Retinal pigment epithelial cell (primary cell): ENCODE measurements around the gene CARNS1.

Source experiments
- DNase-seq: peaks from one replicate; pipeline ENCODE4 v3.0.0-alpha.2; 2010; ENCODE audit warnings: low read depth
- H3K4me3 ChIP-seq: 2 replicates; pipeline ENCODE4 v1.5.1; 2011; ENCODE audit warnings: mild to moderate bottlenecking, low read length, control low read depth, moderate library complexity
- CTCF ChIP-seq: conservative IDR thresholded peaks from 2 replicates; pipeline ENCODE4 v1.5.1; 2011; ENCODE audit warnings: low read depth, low read length, control low read depth, inconsistent platforms

Gene CARNS1

GRCh38 chr11:67405196-67405567 lies 10.3 kb upstream of the CARNS1 start:
- no peak for DNase-seq
- H3K4me3 ChIP-seq = no peak overlapping the region

GRCh38 chr11:67405688-67406339 lies 9.7 kb upstream of the CARNS1 start:
- no peak overlapping the region for H3K4me3 ChIP-seq
- DNase-seq = no peak
- no peak for TF ChIP-seq CTCF

More at GRCh38 chr11:67405196-67405567, 10.3 kb upstream of the CARNS1 start:
- no peak for TF ChIP-seq CTCF

GRCh38 chr11:67406420-67406968 lies 9.0 kb upstream of the CARNS1 start:
- DNase-seq = no peak
- TF ChIP-seq CTCF = no peak
- H3K4me3 ChIP-seq = no peak overlapping the region

GRCh38 chr11:67406969-67407687 lies 8.3 kb upstream of the CARNS1 start:
- H3K4me3 ChIP-seq = no peak overlapping the region
- no peak for DNase-seq
- TF ChIP-seq CTCF = peak; percentile 9

GRCh38 chr11:67407688-67408163 lies 7.8 kb upstream of the CARNS1 start:
- no peak overlapping the region for H3K4me3 ChIP-seq
- no peak for DNase-seq
- no peak for TF ChIP-seq CTCF

GRCh38 chr11:67408437-67409200 lies 6.9 kb upstream of the CARNS1 start:
- no peak for DNase-seq

More at GRCh38 chr11:67408437-67409200, 6.9 kb upstream of the CARNS1 start:
- TF ChIP-seq CTCF = no peak
- H3K4me3 ChIP-seq = no peak overlapping the region
